GM11168 (cell line): ENCODE results near the gene TTC12.

ENCODE experiments used
- in situ Hi-C: fragments of 300-500 bp; cut with MboI; formaldehyde crosslinking; loops from one replicate; pipeline ENCODE4 v1.12.0; 2022; ENCODE audit warnings: low sequenced_read_pairs; ENCODE audit not compliant: unreplicated experiment

The TTC12 gene

GRCh38 chr11:113395782-113396336 is 81.5 kb downstream of the TTC12 start:
- in situ Hi-C loops = no loop called here

- in situ Hi-C loops = no loop called here
Measured at GRCh38 chr11:113396690-113397089, 82.3 kb downstream of the TTC12 start.

GRCh38 chr11:113397212-113397611 is 82.8 kb downstream of the TTC12 start:
- in situ Hi-C loops = no loop called here

GRCh38 chr11:113397821-113398220 is 83.4 kb downstream of the TTC12 start:
- in situ Hi-C loops = no loop called here

- in situ Hi-C loops = no loop called here
Measured at GRCh38 chr11:113398669-113399430, 84.5 kb downstream of the TTC12 start.

GRCh38 chr11:113400631-113401230 is 86.3 kb downstream of the TTC12 start:
- in situ Hi-C loops = no loop called here

- in situ Hi-C loops = no loop called here
Measured at GRCh38 chr11:113401718-113402117, 87.3 kb downstream of the TTC12 start.

GRCh38 chr11:113404859-113405430 is 90.6 kb downstream of the TTC12 start:
- in situ Hi-C loops = no loop called here

- in situ Hi-C loops = no loop called here
Measured at GRCh38 chr11:113405724-113406478, 91.5 kb downstream of the TTC12 start.

- in situ Hi-C loops = no loop called here
Measured at GRCh38 chr11:113407163-113407562, 92.8 kb downstream of the TTC12 start.

- in situ Hi-C loops = no loop called here
Measured at GRCh38 chr11:113408206-113408605, 93.8 kb downstream of the TTC12 start.

- in situ Hi-C loops = no loop called here
Measured at GRCh38 chr11:113408887-113409286, 94.5 kb downstream of the TTC12 start.

- in situ Hi-C loops = no loop called here
Measured at GRCh38 chr11:113409526-113409925, 95.1 kb downstream of the TTC12 start.

- in situ Hi-C loops = no loop called here
Measured at GRCh38 chr11:113410414-113411135, 96.2 kb downstream of the TTC12 start.

- in situ Hi-C loops = no loop called here
Measured at GRCh38 chr11:113411536-113411935, 97.2 kb downstream of the TTC12 start.

- in situ Hi-C loops = no loop called here
Measured at GRCh38 chr11:113412675-113413074, 98.3 kb downstream of the TTC12 start.

GRCh38 chr11:113415343-113415742 is 101.0 kb downstream of the TTC12 start:
- in situ Hi-C loops = no loop called here
